ENCODE measurements around the gene ZNF512B. TPM values are rescaled to one million over a fixed set of nuclear protein-coding genes. Genes with fewer than 3 reads are reported as not detected.
"Not testable (repeated sequence)": the region's sequence is repeated elsewhere in the genome, so short reads cannot be mapped to it uniquely, and the experiment has no call there.

The ZNF512B gene
- total and polyA plus RNA-seq, 4 donors, result 1.8 to 11.8 (median 9.8) TPM

- Histone ChIP-seq H3K36me3 (ENCODE audit: control insufficient read depth in 4 of 4, insufficient read depth in 3 of 4, low read depth in 1 of 4, low read length in 3 of 4) (peaks cover 5 to 43% (median 16%) of the 10 kb centered on the region in 4 donors), H3K4me1 (ENCODE audit: control insufficient read depth in 4 of 4, insufficient read depth in 4 of 4, low read length in 3 of 4) (peaks cover 9 to 22% (median 14%) of the 10 kb centered on the region in 4 donors)
- H3K27ac ChIP-seq (ENCODE audit: low read depth in 1 of 2, low read length in 2 of 2); H3K9me3 ChIP-seq (ENCODE audit: control insufficient read depth in 4 of 4, low read length in 3 of 4); H3K4me3 ChIP-seq (ENCODE audit: low read depth in 1 of 3, low read length in 3 of 3); H3K27me3 ChIP-seq (ENCODE audit: control insufficient read depth in 4 of 4, insufficient read depth in 4 of 4, low read length in 3 of 4); DNase-seq (ENCODE audit: low spot score); H3K9ac ChIP-seq (ENCODE audit: low read depth in 1 of 2, low read length in 2 of 2): not testable (repeated sequence)
- 95% methylated on average over 15 of the region's 15 CpGs for WGBS
Measured at GRCh38 chr20:63960654-63961621, 8.8 kb downstream of the ZNF512B start.

- TF ChIP-seq HNF4A (conservative IDR thresholded peaks at IDR 0.05), result no peak
- TF ChIP-seq GABPA (IDR thresholded peaks at IDR 0.05 in 1 of 2, conservative IDR thresholded peaks at IDR 0.05 in 1 of 2), result no peak
- TF ChIP-seq MAX (IDR thresholded peaks at IDR 0.05), result no peak
- TF ChIP-seq FOXA2 (IDR thresholded peaks at IDR 0.05), result no peak
- no peak for TF ChIP-seq NR2F2 (IDR thresholded peaks at IDR 0.05)
- TF ChIP-seq SP1 (IDR thresholded peaks at IDR 0.05), result no peak
- TF ChIP-seq JUND (IDR thresholded peaks at IDR 0.05), result no peak
- TF ChIP-seq TAF1 (conservative IDR thresholded peaks at IDR 0.05), result no peak
- peaks cover 5 to 43% (median 16%) of the 10 kb centered on the region in 4 donors for H3K36me3 ChIP-seq (ENCODE audit: control insufficient read depth in 4 of 4, insufficient read depth in 3 of 4, low read depth in 1 of 4, low read length in 3 of 4)
- no peak for DNase-seq (ENCODE audit: low spot score)
Measured at GRCh38 chr20:63959699-63960075, 10.0 kb downstream of the ZNF512B start.

GRCh38 chr20:63958964-63959698 lies 10.6 kb downstream of the ZNF512B start:
- Histone ChIP-seq H3K36me3 (ENCODE audit: control insufficient read depth in 4 of 4, insufficient read depth in 3 of 4, low read depth in 1 of 4, low read length in 3 of 4) (peaks cover 5 to 42% (median 14%) of the 10 kb centered on the region in 4 donors), H3K4me1 (ENCODE audit: control insufficient read depth in 4 of 4, insufficient read depth in 4 of 4, low read length in 3 of 4) (peaks cover 15 to 38% (median 27%) of the 10 kb centered on the region in 4 donors), H3K9ac (ENCODE audit: low read depth in 1 of 2, low read length in 2 of 2) (no peak overlapping the region), H3K4me3 (ENCODE audit: low read depth in 1 of 3, low read length in 3 of 3) (no peak overlapping the region), H3K27me3 (ENCODE audit: control insufficient read depth in 4 of 4, insufficient read depth in 4 of 4, low read length in 3 of 4) (no peaks in the 10 kb centered on the region), H3K9me3 (ENCODE audit: control insufficient read depth in 4 of 4, low read length in 3 of 4) (no peaks in the 10 kb centered on the region), H3K27ac (ENCODE audit: low read depth in 1 of 2, low read length in 2 of 2) (no peak overlapping the region)
- TF ChIP-seq ATF3 (IDR thresholded peaks at IDR 0.05) (no peak), YY1 (IDR thresholded peaks at IDR 0.05) (no peak)
- 94% methylated on average over 10 of the region's 10 CpGs for WGBS
- no peak for DNase-seq (ENCODE audit: low spot score)

More at GRCh38 chr20:63959699-63960075, 10.0 kb downstream of the ZNF512B start:
- 94% methylated on average over 17 of the region's 17 CpGs for WGBS
- Histone ChIP-seq H3K4me3 (ENCODE audit: low read depth in 1 of 3, low read length in 3 of 3) (no peak overlapping the region), H3K9ac (ENCODE audit: low read depth in 1 of 2, low read length in 2 of 2) (no peak overlapping the region), H3K9me3 (ENCODE audit: control insufficient read depth in 4 of 4, low read length in 3 of 4) (no peaks in the 10 kb centered on the region), H3K4me1 (ENCODE audit: control insufficient read depth in 4 of 4, insufficient read depth in 4 of 4, low read length in 3 of 4) (peaks cover 9 to 32% (median 21%) of the 10 kb centered on the region in 4 donors), H3K27ac (ENCODE audit: low read depth in 1 of 2, low read length in 2 of 2) (no peak overlapping the region), H3K27me3 (ENCODE audit: control insufficient read depth in 4 of 4, insufficient read depth in 4 of 4, low read length in 3 of 4) (no peaks in the 10 kb centered on the region)

- TF ChIP-seq HNF4A (conservative IDR thresholded peaks at IDR 0.05), result no peak
- TF ChIP-seq CTCF (IDR thresholded peaks at IDR 0.05; ENCODE audit: low read depth, low read length, missing input control), result no peak
- TF ChIP-seq FOXA2 (IDR thresholded peaks at IDR 0.05), result no peak
- no peak for TF ChIP-seq ATF3 (IDR thresholded peaks at IDR 0.05)
- TF ChIP-seq RXRA (IDR thresholded peaks at IDR 0.05), result no peak
- H3K4me1 ChIP-seq (ENCODE audit: control insufficient read depth in 4 of 4, insufficient read depth in 4 of 4, low read length in 3 of 4), result peaks cover 20 to 44% (median 33%) of the 10 kb centered on the region in 4 donors
- H3K9me3 ChIP-seq (ENCODE audit: control insufficient read depth in 4 of 4, low read length in 3 of 4), result no peaks in the 10 kb centered on the region
- no peak overlapping the region for H3K4me3 ChIP-seq (ENCODE audit: low read depth in 1 of 3, low read length in 3 of 3)
- H3K27ac ChIP-seq (ENCODE audit: low read depth in 1 of 2, low read length in 2 of 2), result no peak overlapping the region
- peaks cover 5 to 36% (median 10%) of the 10 kb centered on the region in 4 donors for H3K36me3 ChIP-seq (ENCODE audit: control insufficient read depth in 4 of 4, insufficient read depth in 3 of 4, low read depth in 1 of 4, low read length in 3 of 4)
- whole genome bisulfite sequencing, result 65% methylated on average over 4 of the region's 4 CpGs
- no peaks in the 10 kb centered on the region for H3K27me3 ChIP-seq (ENCODE audit: control insufficient read depth in 4 of 4, insufficient read depth in 4 of 4, low read length in 3 of 4)
- DNase-seq (ENCODE audit: low spot score), result no peak
- no peak overlapping the region for H3K9ac ChIP-seq (ENCODE audit: low read depth in 1 of 2, low read length in 2 of 2)
Measured at GRCh38 chr20:63958471-63958870, 11.3 kb downstream of the ZNF512B start.
